ENCODE data around the gene CTRB1.

GRCh38 chr16:75228143-75228976 is 9.6 kb downstream of the CTRB1 start:
- TF ChIP-seq HNRNPH1 (optimal IDR thresholded peaks at IDR 0.05; ENCODE audit: low read depth, low read length) (no peak), ZNF282 (IDR thresholded peaks at IDR 0.05; ENCODE audit: partially characterized antibody) (no peak), CTCF (CRISPR knock-in tag; IDR thresholded peaks at IDR 0.05) (no peak), ZNF576 (CRISPR knock-in tag; IDR thresholded peaks at IDR 0.05) (no peak), UBTF (CRISPR knock-in tag; IDR thresholded peaks at IDR 0.05) (no peak), SNRNP70 (IDR thresholded peaks at IDR 0.05; ENCODE audit: low read depth, low read length) (no peak)
